NB4 (cell line): ENCODE data around the gene GTPBP10.
A peak's percentile ranks its signal among the peaks of the same experiment; 100 is the strongest.

Experiments
- DNase-seq: peaks from one replicate; pipeline ENCODE4 v3.0.0; 2010; ENCODE audit warnings: low read depth
- H3K4me3 ChIP-seq: one replicate; pipeline ENCODE4 v1.5.1; 2011; ENCODE audit warnings: mild to moderate bottlenecking, low read depth, low read length, moderate library complexity
- MAX ChIP-seq: IDR thresholded peaks from 2 replicates; pipeline ENCODE4 v1.6.1; 2011; ENCODE audit warnings: low read depth, low read length
- MYC ChIP-seq: IDR thresholded peaks from 2 replicates; pipeline ENCODE4 v1.6.1; 2011; ENCODE audit warnings: low read depth, low read length
- POLR2A ChIP-seq: IDR thresholded peaks from 2 replicates; pipeline ENCODE4 v1.6.1; 2011; ENCODE audit warnings: mild to moderate bottlenecking; ENCODE audit not compliant: insufficient read length; ENCODE audit errors: extremely low read depth
- TF ChIP-seq, protein P1 (sequence below): IDR thresholded peaks from one replicate; pipeline ENCODE4 v1.5.1; 2012; ENCODE audit warnings: low read depth, low read length

The GTPBP10 gene

GRCh38 chr7:90402785-90403173, 56.3 kb downstream of the GTPBP10 start:
- no peak for DNase-seq
- H3K4me3 ChIP-seq: peak overlapping the region; percentile 91
- TF ChIP-seq, protein P1, sequence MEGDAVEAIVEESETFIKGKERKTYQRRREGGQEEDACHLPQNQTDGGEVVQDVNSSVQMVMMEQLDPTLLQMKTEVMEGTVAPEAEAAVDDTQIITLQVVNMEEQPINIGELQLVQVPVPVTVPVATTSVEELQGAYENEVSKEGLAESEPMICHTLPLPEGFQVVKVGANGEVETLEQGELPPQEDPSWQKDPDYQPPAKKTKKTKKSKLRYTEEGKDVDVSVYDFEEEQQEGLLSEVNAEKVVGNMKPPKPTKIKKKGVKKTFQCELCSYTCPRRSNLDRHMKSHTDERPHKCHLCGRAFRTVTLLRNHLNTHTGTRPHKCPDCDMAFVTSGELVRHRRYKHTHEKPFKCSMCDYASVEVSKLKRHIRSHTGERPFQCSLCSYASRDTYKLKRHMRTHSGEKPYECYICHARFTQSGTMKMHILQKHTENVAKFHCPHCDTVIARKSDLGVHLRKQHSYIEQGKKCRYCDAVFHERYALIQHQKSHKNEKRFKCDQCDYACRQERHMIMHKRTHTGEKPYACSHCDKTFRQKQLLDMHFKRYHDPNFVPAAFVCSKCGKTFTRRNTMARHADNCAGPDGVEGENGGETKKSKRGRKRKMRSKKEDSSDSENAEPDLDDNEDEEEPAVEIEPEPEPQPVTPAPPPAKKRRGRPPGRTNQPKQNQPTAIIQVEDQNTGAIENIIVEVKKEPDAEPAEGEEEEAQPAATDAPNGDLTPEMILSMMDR: no peak
- TF ChIP-seq MAX (no peak), MYC (no peak), POLR2A (no peak)

DNA sequence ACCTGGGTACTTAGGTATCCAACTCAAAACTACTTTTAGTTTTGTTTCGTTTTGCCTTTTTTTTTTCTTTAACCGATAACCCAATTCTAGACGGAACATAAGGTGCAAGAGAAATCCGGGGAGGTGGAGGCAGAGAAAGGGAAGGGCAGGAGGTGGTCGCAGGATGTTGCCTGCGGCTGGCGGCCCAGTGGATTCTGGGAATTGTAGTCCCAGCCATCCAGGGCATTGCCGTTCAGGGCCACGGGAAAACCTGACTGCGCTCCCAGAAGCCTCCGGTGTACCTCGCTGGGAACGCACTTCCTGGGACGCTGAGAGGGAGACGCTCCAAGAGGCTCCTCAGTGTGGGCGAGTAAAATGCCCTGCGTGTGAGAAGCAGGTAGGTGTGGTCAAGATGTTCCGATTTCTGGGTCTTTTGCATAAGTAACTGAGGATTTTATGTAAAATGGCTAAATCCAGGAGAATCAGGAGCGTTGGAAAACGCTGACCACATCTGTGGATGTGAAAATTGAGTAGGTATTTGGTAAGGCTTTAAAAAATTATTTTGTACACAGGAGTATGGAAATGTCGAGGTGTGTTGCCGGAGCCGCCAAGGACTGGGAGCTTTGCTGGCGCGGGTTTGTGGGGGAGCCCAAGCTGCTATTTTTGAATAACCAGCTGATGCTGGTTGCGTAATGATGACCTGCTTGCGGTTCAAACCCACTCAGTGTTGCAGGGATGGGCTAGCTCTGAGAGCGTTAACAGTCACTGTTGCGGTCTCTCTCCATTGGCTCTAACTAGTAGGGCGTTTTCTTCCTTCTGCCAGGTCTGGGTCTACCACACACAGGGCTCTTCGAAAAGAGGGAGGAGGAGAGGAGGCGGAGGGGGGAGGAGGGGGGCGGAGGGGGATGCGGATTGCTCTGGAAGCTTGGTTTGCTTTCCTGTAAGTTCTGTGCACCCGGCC, 56.9 kb downstream of the GTPBP10 start, which contains the start of gene CLDN12:
Gene CLDN12, plus strand, starts transcription at position 288 of the 940 bp plus-strand sequence. CDS start 9,216 bp downstream, outside the sequence.
- peak; percentile 100 for DNase-seq
- peak; percentile 80 for TF ChIP-seq MAX
- TF ChIP-seq, protein P1: no peak
- TF ChIP-seq POLR2A: peak; percentile 43
- TF ChIP-seq MYC: peak; percentile 78; the same call in 1 of the 2 replicates
- peak within 1 kb of the TSS; percentile 91 for H3K4me3 ChIP-seq

GRCh38 chr7:90404777-90405176, 58.3 kb downstream of the GTPBP10 start:
- DNase-seq: peak; percentile 11
- TF ChIP-seq MAX (no peak), MYC (no peak), POLR2A (no peak)
- TF ChIP-seq, protein P1: no peak
- H3K4me3 ChIP-seq: peak overlapping the region; percentile 66

- no peak for DNase-seq
- H3K4me3 ChIP-seq: no peak overlapping the region
- TF ChIP-seq, protein P1: no peak
- no peak for TF ChIP-seq POLR2A
- no peak for TF ChIP-seq MYC
- TF ChIP-seq MAX: no peak
These were observed 60.9 kb downstream of the GTPBP10 start for GRCh38 chr7:90407484-90407821.

- DNase-seq: no peak
- TF ChIP-seq MAX (no peak), MYC (no peak), POLR2A (no peak)
- TF ChIP-seq, protein P1: no peak
- no peak overlapping the region for H3K4me3 ChIP-seq
These were observed 61.6 kb downstream of the GTPBP10 start for GRCh38 chr7:90408142-90408541.
